Uterus (tissue), 4 donors: ENCODE measurements around the gene ZC3H18. TPM values are rescaled to one million over a fixed set of nuclear protein-coding genes. Genes with fewer than 3 reads are reported as not detected.

ENCODE experiments used
- DNase-seq, 2 donors: peaks; one replicate each; pipeline ENCODE4 v3.0.0-alpha.2; 2019 to 2020
- H3K27ac ChIP-seq, 2 donors: fragments of 200-600 bp; sonication (generic); 1 replicate in 1 of 2; 2 replicates in 1 of 2; pipeline ENCODE4 v1.5.1; 2016 to 2018
- H3K27me3 ChIP-seq, 2 donors: fragments of 200-600 bp; sonication (generic); one replicate each; pipeline ENCODE4 v1.5.1; 2018 to 2019; ENCODE audit warnings: control low read depth in 1 of 2
- H3K36me3 ChIP-seq, 2 donors: fragments of 200-600 bp; sonication (generic); one replicate each; pipeline ENCODE4 v1.5.1; 2019; ENCODE audit warnings: control low read depth in 1 of 2
- H3K4me1 ChIP-seq, 2 donors: fragments of 200-600 bp; sonication (generic); one replicate each; pipeline ENCODE4 v1.5.1; 2018 to 2019; ENCODE audit warnings: control low read depth in 1 of 2
- H3K4me3 ChIP-seq, 2 donors: fragments of 200-600 bp; sonication (generic); 1 replicate in 1 of 2; 2 replicates in 1 of 2; pipeline ENCODE4 v1.5.1; 2018 to 2019; ENCODE audit warnings: mild to moderate bottlenecking in 1 of 2
- H3K9me3 ChIP-seq, 2 donors: fragments of 200-600 bp; sonication (generic); one replicate each; pipeline ENCODE4 v1.5.1; 2019; ENCODE audit warnings: control low read depth in 1 of 2
- CTCF ChIP-seq, 4 experiments: fragments of 200-600 bp in 2 of 4; fragments of 450-650 bp in 2 of 4; sonication (generic) in 2 of 4; IDR thresholded peaks; one replicate each; pipeline ENCODE4 v1.5.1; 2016 to 2019; ENCODE audit warnings: antibody characterized with exemption in 4 of 4, mild to moderate bottlenecking in 2 of 4, moderate library complexity in 1 of 4
- POLR2A ChIP-seq, 2 donors: fragments of 450-650 bp; IDR thresholded peaks; one replicate each; pipeline ENCODE4 v1.6.1; 2016; ENCODE audit warnings: antibody characterized with exemption in 2 of 2, mild to moderate bottlenecking in 1 of 2, moderate library complexity in 1 of 2
- intact Hi-C: fragments of 100-400 bp; cut with DNase I; formaldehyde crosslinking; loops from one replicate; pipeline ENCODE4 v1.15.1; 2023; ENCODE audit warnings: low total_unique reads
- total RNA-seq, 4 donors: library from RNA; depleted of rRNA in 3 of 4; stranded (reverse); fragments of >200 nt in 3 of 4; gene quantifications; one replicate each; pipeline versions ENCODE4 v1.1.0 to v1.2.4, GENCODE V29; 2014 to 2023
- donor health status: DM: yes; HTN: yes; CAD: no.

The ZC3H18 gene
- total RNA-seq, 4 donors from 2014 or later = 0.88 to 58.8 (median 9.5) TPM

DNA sequence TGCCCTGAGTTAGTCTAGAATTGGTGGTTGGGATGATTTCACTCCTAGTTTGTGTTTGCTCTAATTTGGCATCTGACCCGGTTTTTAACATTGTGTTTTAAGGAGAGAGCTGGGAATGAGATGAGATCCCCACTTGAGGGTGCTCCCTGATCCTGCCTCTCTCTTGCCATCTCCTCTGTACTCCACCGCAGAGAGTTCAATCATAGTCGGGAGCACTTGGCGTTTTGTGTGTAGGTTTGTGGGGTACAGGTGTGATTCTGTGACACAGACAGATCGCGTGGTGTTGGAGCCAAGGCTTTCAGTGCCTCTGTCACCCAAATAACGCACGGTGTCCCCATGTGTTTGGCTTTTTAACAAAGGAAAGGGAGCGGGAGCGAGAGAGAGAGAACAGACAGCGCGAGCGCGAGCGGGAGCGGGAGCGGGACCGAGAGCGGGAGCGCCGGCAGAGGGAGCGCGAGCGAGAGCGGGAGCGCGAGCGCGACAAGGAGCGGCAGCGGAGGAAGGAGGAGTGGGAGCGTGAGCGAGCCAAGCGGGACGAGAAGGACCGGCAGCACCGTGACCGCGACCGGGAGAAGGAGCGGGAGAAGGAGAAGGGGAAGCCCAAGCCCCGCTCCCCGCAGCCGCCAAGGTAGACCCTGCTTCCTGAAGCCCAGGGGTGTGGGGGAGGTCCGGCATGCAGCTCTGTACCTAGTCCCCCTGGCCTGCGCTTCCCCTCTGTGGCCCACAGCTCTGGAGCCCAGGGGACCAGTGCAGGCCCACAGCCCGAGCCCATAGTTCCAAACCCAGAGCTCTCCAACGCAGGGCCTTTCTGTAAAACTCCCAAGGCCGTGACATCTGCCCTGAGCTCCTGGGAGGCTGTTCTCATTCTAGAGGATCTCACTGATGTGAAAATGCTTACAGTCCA lies 41.0 kb downstream of the ZC3H18 start:
- no peaks in the 10 kb centered on the region for H3K36me3 ChIP-seq
- DNase-seq = no peak
- no peak overlapping the region for H3K27ac ChIP-seq
- TF ChIP-seq CTCF (IDR thresholded peaks at IDR 0.05) (no peak), POLR2A (IDR thresholded peaks at IDR 0.05) (no peak)
- H3K4me3 ChIP-seq = no peak overlapping the region
- H3K9me3 ChIP-seq = no peaks in the 10 kb centered on the region
- intact Hi-C loops = no loop called here
- no peaks in the 10 kb centered on the region for H3K4me1 ChIP-seq
- H3K27me3 ChIP-seq = no peaks in the 10 kb centered on the region

GRCh38 chr16:88613293-88613692 lies 43.1 kb downstream of the ZC3H18 start:
- H3K36me3 ChIP-seq = no peaks in the 10 kb centered on the region
- H3K27ac ChIP-seq = no peak overlapping the region
- H3K4me3 ChIP-seq = no peak overlapping the region
- intact Hi-C loops = no loop called here
- H3K4me1 ChIP-seq = no peaks in the 10 kb centered on the region
- no peaks in the 10 kb centered on the region for H3K9me3 ChIP-seq
- TF ChIP-seq CTCF (IDR thresholded peaks at IDR 0.05) = no peak
- no peak for TF ChIP-seq POLR2A (IDR thresholded peaks at IDR 0.05)
- no peak for DNase-seq
- H3K27me3 ChIP-seq = no peaks in the 10 kb centered on the region

DNA sequence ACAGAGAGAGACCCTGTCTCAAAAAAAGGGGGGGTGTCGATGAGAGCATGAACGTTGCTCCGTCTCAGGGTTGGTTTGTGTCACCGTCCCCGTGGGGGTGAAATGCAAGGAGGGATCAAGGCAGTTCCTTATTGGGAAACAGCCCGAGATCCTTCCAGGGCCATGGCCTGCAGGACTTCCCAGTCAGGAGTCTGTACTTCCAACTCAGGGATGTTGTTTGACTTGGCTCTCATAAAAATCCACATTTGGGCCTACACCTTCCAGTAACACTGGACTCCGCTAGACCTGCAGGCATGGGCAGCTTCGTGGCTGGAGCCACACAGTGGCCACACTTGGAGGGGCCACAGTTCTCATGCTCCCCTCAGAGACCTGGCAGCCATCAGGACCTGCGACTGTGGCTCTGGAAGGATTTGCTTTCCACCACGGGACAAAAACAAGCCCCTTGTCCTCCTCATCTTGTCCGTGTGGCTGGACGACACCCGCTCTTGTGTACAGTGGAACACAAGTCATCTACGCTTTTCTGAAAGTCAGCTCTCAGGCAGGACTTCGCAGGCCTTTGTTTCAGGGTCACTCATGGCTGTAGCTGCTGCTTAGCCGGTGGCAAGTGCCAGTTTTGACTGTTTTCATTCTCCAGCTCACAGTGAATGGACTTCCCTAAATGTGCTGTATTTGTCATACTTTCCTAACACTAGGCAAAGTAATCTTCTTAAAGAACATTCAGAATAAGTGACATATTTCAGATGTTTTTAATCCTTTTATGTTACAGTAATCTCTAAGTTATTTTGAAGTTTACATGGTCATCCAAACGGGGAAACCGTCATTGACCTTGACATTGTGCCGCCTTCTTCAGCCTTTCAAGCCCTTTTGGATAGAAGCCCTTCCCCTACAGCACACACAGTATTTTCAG lies 44.0 kb downstream of the ZC3H18 start:
- Histone ChIP-seq H3K9me3 (no peaks in the 10 kb centered on the region), H3K4me1 (no peaks in the 10 kb centered on the region), H3K4me3 (no peak overlapping the region), H3K36me3 (no peaks in the 10 kb centered on the region), H3K27me3 (no peaks in the 10 kb centered on the region), H3K27ac (no peak overlapping the region)
- intact Hi-C loops = no loop called here
- no peak for DNase-seq
- no peak for TF ChIP-seq CTCF (IDR thresholded peaks at IDR 0.05)
- TF ChIP-seq POLR2A (IDR thresholded peaks at IDR 0.05) = no peak

DNA sequence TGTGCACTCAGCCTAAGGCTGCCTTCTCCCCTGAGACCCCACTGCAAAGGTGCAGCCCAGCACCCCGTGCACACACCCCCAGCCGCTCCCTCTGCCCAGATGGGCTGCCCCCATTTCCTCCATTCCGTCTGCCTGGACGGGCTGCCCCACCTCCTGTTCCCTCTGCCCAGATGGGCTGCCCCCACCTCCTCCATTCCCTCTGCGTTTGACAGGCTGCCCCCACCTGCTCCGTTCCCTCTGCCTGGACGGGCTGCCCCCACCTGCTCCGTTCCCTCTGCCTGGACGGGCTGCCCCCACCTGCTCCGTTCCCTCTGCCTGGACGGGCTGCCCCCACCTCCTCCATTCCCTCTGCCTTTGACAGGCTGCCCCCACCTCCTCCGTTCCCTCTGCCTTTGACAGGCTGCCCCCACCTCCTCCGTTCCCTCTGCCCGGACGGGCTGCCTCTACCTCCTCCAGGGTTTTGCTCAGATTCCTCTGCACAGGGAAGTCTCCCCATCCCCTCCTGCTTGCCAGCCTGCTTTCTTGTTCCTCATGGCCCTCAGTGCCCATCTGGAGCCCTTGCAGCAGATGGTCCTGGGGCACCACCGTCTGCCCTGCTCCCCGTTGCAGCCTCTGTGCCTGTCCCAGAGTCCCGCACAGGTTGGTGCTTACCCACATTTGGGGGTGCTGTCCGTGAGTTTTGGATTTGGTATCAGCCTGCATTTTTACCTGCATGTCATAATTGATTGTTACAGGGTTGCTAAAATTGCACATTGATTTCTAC lies 44.8 kb downstream of the ZC3H18 start:
- intact Hi-C loops = no loop called here
- H3K9me3 ChIP-seq = no peaks in the 10 kb centered on the region
- TF ChIP-seq POLR2A (IDR thresholded peaks at IDR 0.05) (no peak), CTCF (IDR thresholded peaks at IDR 0.05) (no peak)
- DNase-seq = no peak
- no peaks in the 10 kb centered on the region for H3K4me1 ChIP-seq
- H3K27ac ChIP-seq = no peak overlapping the region
- no peaks in the 10 kb centered on the region for H3K27me3 ChIP-seq
- H3K4me3 ChIP-seq = no peak overlapping the region
- no peaks in the 10 kb centered on the region for H3K36me3 ChIP-seq
